ENCODE results near the gene ARHGAP24.

Gene ARHGAP24

DNA sequence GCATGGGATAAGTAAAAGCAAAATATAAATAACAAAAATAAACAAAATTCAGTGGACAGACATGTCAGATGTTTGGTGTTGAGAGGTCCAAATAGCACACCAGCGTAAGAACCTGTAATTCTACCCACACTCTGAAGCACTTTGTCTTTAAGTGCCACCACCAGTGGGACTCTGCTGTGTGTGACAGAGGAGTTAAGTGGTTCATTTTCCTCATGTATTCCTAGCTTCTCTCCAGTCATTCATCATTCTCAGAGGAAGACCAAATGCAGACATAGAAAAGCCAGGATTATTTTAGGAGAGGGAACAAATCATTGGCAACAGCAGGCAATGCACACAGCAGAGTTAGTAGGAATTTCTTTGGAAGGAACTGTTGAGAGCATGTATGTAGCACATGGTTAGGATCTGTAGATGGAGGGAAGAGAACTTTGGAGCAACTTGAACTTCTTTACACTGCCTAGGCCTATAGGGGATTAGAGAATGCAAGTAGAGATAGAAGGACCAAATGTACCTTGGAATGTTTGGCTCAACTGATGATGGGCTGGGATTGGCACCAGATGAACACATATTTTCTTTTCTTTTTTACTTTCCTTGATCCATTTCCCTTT is 43.0 kb upstream of the ARHGAP24 start:
- H3K36me3 ChIP-seq (replicated peaks; ENCODE audit: insufficient read depth, low read length), result no peaks in the 10 kb centered on the region
- TF ChIP-seq EZH2phosphoT487 (IDR thresholded peaks at IDR 0.05; ENCODE audit: low read length) (no peak), EZH2 (optimal IDR thresholded peaks at IDR 0.05; ENCODE audit: low read depth, low read length) (no peak)
- TF ChIP-seq, protein P1, sequence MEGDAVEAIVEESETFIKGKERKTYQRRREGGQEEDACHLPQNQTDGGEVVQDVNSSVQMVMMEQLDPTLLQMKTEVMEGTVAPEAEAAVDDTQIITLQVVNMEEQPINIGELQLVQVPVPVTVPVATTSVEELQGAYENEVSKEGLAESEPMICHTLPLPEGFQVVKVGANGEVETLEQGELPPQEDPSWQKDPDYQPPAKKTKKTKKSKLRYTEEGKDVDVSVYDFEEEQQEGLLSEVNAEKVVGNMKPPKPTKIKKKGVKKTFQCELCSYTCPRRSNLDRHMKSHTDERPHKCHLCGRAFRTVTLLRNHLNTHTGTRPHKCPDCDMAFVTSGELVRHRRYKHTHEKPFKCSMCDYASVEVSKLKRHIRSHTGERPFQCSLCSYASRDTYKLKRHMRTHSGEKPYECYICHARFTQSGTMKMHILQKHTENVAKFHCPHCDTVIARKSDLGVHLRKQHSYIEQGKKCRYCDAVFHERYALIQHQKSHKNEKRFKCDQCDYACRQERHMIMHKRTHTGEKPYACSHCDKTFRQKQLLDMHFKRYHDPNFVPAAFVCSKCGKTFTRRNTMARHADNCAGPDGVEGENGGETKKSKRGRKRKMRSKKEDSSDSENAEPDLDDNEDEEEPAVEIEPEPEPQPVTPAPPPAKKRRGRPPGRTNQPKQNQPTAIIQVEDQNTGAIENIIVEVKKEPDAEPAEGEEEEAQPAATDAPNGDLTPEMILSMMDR (IDR thresholded peaks at IDR 0.05; ENCODE audit: low read length), result no peak
- H3K9me3 ChIP-seq (replicated peaks; ENCODE audit: insufficient read depth, low read length), result no peaks in the 10 kb centered on the region
- H3K27me3 ChIP-seq (replicated peaks; ENCODE audit: insufficient read depth, low read length), result no peaks in the 10 kb centered on the region
- H3K4me1 ChIP-seq (ENCODE audit: low read length), result no peaks in the 10 kb centered on the region
- H3K9ac ChIP-seq (ENCODE audit: low read length), result no peak overlapping the region
- no peak overlapping the region for H3K27ac ChIP-seq (ENCODE audit: low read length)
- H3K4me2 ChIP-seq (ENCODE audit: low read depth, low read length), result no peak overlapping the region
- H3K4me3 ChIP-seq (ENCODE audit: low read length), result no peak overlapping the region
- no peak for DNase-seq
- no peaks in the 10 kb centered on the region for H4K20me1 ChIP-seq (ENCODE audit: insufficient read depth, low read length)
- no peak overlapping the region for H2AFZ ChIP-seq (ENCODE audit: low read length)
- H3K79me2 ChIP-seq (ENCODE audit: low read length), result no peaks in the 10 kb centered on the region
- H3K9me2 ChIP-seq (replicated peaks; ENCODE audit: insufficient read depth, low read length), result no peaks in the 10 kb centered on the region
- no peaks in the 10 kb centered on the region for H3F3A ChIP-seq (ENCODE audit: insufficient read depth, low read length)

GRCh38 chr4:85445050-85445639 is 29.8 kb upstream of the ARHGAP24 start:
- no peaks in the 10 kb centered on the region for H3K9me3 ChIP-seq (replicated peaks; ENCODE audit: insufficient read depth, low read length)
- TF ChIP-seq EZH2 (optimal IDR thresholded peaks at IDR 0.05; ENCODE audit: low read depth, low read length), result no peak
- TF ChIP-seq, protein P1 (IDR thresholded peaks at IDR 0.05; ENCODE audit: low read length), result no peak
- TF ChIP-seq EZH2phosphoT487 (IDR thresholded peaks at IDR 0.05; ENCODE audit: low read length), result no peak
- no peaks in the 10 kb centered on the region for H3K79me2 ChIP-seq (ENCODE audit: low read length)
- DNase-seq, result no peak
- no peaks in the 10 kb centered on the region for H3K4me1 ChIP-seq (ENCODE audit: low read length)
- H3F3A ChIP-seq (ENCODE audit: insufficient read depth, low read length), result no peaks in the 10 kb centered on the region
- no peaks in the 10 kb centered on the region for H4K20me1 ChIP-seq (ENCODE audit: insufficient read depth, low read length)
- H3K36me3 ChIP-seq (replicated peaks; ENCODE audit: insufficient read depth, low read length), result no peaks in the 10 kb centered on the region
- H3K27ac ChIP-seq (ENCODE audit: low read length), result no peak overlapping the region
- H3K9ac ChIP-seq (ENCODE audit: low read length), result no peak overlapping the region
- no peak overlapping the region for H2AFZ ChIP-seq (ENCODE audit: low read length)
- no peak overlapping the region for H3K4me3 ChIP-seq (ENCODE audit: low read length)
- H3K27me3 ChIP-seq (replicated peaks; ENCODE audit: insufficient read depth, low read length), result no peaks in the 10 kb centered on the region
- no peaks in the 10 kb centered on the region for H3K9me2 ChIP-seq (replicated peaks; ENCODE audit: insufficient read depth, low read length)
- H3K4me2 ChIP-seq (ENCODE audit: low read depth, low read length), result no peak overlapping the region

- Histone ChIP-seq H3K9me2 (replicated peaks; ENCODE audit: insufficient read depth, low read length) (no peaks in the 10 kb centered on the region), H2AFZ (ENCODE audit: low read length) (no peak overlapping the region), H3F3A (ENCODE audit: insufficient read depth, low read length) (no peaks in the 10 kb centered on the region), H3K4me1 (ENCODE audit: low read length) (no peaks in the 10 kb centered on the region), H3K27ac (ENCODE audit: low read length) (no peak overlapping the region), H3K27me3 (replicated peaks; ENCODE audit: insufficient read depth, low read length) (no peaks in the 10 kb centered on the region), H4K20me1 (ENCODE audit: insufficient read depth, low read length) (no peaks in the 10 kb centered on the region), H3K4me2 (ENCODE audit: low read depth, low read length) (no peak overlapping the region), H3K4me3 (ENCODE audit: low read length) (no peak overlapping the region), H3K79me2 (ENCODE audit: low read length) (no peaks in the 10 kb centered on the region), H3K36me3 (replicated peaks; ENCODE audit: insufficient read depth, low read length) (no peaks in the 10 kb centered on the region), H3K9ac (ENCODE audit: low read length) (no peak overlapping the region), H3K9me3 (replicated peaks; ENCODE audit: insufficient read depth, low read length) (no peaks in the 10 kb centered on the region)
- TF ChIP-seq EZH2phosphoT487 (IDR thresholded peaks at IDR 0.05; ENCODE audit: low read length), result no peak
- no peak for TF ChIP-seq EZH2 (optimal IDR thresholded peaks at IDR 0.05; ENCODE audit: low read depth, low read length)
- TF ChIP-seq, protein P1 (IDR thresholded peaks at IDR 0.05; ENCODE audit: low read length), result no peak
- DNase-seq, result no peak
Observed at GRCh38 chr4:85446141-85446861, 28.6 kb upstream of the ARHGAP24 start.

All from MM.1S (cell line).